RPMI7951 (cell line): ENCODE data around the gene LRRC17. TPM values are rescaled to one million over a fixed set of nuclear protein-coding genes. Genes with fewer than 3 reads are reported as not detected.

Experiments used
- DNase-seq: peaks from one replicate; pipeline ENCODE4 v3.0.0-alpha.2; 2012; ENCODE audit warnings: low read depth
- total RNA-seq: library from RNA; depleted of rRNA; stranded (reverse); fragments of >200 nt; shearing (Covaris generic); gene quantifications from 2 replicates; pipeline ENCODE4 v1.2.3, GENCODE V29; 2014; rRNA removed

Gene LRRC17
- total RNA-seq, 1 experiment from 2014 or later: 54.3 TPM

DNA sequence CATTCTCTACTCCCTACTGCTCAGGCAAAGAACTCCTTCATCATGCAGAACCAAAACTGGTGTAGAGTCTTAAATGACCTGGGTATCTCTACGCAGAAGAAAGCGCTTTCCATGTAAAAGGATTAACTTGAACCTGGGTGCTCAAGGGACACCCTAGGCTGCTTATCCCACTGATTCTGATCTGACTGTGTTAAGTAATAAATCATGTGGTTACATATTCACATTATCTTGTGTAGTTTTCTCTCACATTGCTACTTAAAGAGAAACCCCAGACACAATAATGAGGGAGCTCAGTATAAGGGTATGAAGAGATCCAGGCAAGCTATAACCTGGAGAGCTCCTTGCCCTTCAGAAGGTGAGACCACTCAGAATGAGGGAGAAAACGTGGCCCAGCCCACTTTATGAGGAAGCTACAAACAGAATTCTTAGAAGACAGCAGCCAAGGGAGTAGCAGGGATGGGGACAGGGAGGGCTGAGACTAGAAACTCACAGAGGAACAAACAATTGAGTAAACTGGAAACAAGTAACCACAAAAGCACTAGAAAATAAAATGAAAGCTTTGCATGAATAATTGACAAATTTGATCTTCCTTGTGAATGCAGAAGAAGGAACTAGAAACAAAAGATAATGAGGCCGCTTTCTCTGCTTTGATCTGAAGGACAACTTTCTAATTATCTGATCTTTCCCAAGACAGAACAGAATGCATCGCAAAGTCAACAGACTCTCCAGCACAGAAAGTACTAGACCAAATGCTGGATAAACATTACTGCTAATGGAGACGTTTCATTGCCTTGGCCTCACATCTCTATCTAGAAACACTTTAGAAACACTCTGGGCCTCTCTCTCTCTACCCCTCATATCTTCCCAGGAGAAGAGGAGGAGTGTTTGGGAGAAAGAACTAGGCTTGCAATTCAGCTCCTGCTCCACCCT, 76.1 kb downstream of the LRRC17 start:
- DNase-seq: no peak

- no peak for DNase-seq
These were observed 77.8 kb downstream of the LRRC17 start for GRCh38 chr7:102990642-102991041.

DNA sequence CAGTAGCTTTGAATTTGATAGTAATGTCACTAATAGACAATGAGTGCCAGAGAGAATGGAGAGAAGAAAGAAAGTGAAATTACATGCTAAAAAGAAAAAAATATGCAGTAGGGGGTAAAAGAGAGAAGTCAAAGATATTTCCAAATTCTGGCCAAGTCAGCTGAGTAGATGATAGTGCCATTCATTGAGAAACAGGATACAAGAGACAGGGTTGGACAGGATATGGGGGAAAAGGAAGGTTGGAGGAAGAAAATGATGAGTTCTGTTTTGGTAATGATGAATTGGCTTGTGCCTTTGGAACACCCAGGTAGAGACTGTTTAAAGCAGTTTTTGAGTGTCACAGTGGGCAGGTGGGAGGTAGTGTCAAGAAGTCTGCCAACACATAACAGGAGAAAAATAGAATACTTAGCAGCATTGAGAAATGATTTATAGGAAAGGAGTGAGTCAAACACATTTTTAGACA, 78.3 kb downstream of the LRRC17 start:
- DNase-seq: no peak

- peak; percentile 94 for DNase-seq
These were observed 78.9 kb downstream of the LRRC17 start for GRCh38 chr7:102991540-102992214.

- DNase-seq: no peak
These were observed 79.7 kb downstream of the LRRC17 start for GRCh38 chr7:102992509-102992937.

DNA sequence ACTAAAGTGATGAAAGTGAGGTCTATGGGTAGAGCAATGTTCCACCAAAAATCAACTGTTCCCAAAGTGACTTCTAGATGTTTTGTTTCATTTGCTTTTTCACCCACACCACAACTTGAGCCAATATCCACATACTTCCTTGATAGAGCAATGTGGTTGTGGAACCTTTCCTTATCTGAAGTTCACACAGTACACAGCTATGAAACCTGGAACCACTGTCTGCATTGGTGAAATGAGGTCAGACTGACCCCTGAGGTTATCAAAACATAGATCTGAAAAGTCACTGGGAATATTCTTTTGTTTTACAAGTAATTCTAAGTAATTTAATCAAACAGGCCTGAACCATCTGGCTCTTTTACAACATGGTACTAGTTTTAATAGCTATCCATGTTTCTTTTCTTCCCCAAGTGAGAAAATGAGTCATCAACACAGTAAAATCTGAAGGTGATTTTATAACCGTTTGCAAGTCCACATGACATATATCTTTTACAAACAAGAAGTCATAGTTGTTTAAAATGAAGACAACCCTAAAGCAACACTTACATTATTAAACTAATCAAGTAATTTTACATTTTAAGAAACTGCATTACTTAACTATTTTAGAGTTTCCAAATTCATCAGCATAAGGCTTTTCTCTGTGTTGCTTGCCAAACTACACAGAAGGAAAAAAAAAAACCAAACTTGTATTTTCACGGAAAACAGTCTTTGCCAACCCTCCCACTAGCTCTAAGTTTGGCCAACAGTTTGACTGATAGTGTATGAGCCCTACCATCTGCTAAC, 80.3 kb downstream of the LRRC17 start:
- peak; percentile 91 for DNase-seq

GRCh38 chr7:102993718-102994029, 80.9 kb downstream of the LRRC17 start:
- no peak for DNase-seq

DNA sequence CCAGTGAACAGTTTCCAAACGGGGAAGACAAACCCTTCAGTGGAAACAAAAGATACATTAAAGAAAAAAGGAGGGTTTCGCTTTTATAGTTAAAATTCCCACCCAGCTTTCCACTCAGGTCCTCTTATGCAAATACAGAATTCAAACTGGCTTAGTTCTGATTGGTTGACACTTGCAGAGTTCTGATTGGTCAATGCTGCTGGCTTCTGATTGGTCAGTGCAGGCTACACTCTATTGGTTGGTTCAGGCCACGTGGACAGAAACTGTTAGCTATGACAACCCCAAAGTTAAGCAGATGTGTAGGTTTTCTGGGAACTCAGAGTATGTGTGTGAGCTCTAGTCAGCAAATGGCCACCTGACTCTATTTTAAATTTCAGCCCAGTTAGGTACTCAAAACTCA, 81.8 kb downstream of the LRRC17 start:
- DNase-seq: no peak

Other genes starting within 250 kb of the LRRC17 start
- gene POLR2J2, start 241.3 kb upstream of the LRRC17 start, total RNA-seq: 1.1 TPM in 2 replicates
- gene FAM185A, start 164.0 kb upstream of the LRRC17 start, total RNA-seq: 5.2 and 9.8 TPM in 2 replicates
- gene FBXL13, start 161.8 kb downstream of the LRRC17 start, total RNA-seq: 0.96 and 1.4 TPM in 2 replicates
- 49.2 and 52.6 TPM in 2 replicates for gene ARMC10, start 162.1 kb downstream of the LRRC17 start, total RNA-seq
- 5.8 and 7.2 TPM in 2 replicates for gene NAPEPLD, start 236.1 kb downstream of the LRRC17 start, total RNA-seq